ENCODE data around the gene KCNK16. TPM values are rescaled to one million over a fixed set of nuclear protein-coding genes. Genes with fewer than 3 reads are reported as not detected.

KCNK16 gene
- total and polyA plus RNA-seq, 2 donors (not counting 1 experiment from before 2014, with no cell fraction given) = not detected

GRCh38 chr6:39314273-39314795 lies 8.2 kb downstream of the KCNK16 start, which contains the start of gene KCNK17:
TSS of gene KCNK17 (minus strand) at chr6:39314419. CDS start at chr6:39314320, 99 bp downstream.
- peaks cover 24% of the 10 kb centered on the region for H3K4me1 Mint-ChIP-seq

More at GRCh38 chr6:39314273-39314795, 8.2 kb downstream of the KCNK16 start, which contains the start of gene KCNK17:
- H3K9me3 Mint-ChIP-seq (ENCODE audit: insufficient read depth) = no peaks in the 10 kb centered on the region
- H3K36me3 ChIP-seq (replicated peaks in 1 of 2; ENCODE audit: control extremely low read depth in 1 of 2, control insufficient read depth in 1 of 2, extremely low read depth in 1 of 2, insufficient read depth in 2 of 2, low read length in 1 of 2) = no peaks in the 10 kb centered on the region
- H2AFZ ChIP-seq (ENCODE audit: insufficient read depth, low read depth, low read length, poor library complexity, severe bottlenecking) = peak within 1 kb of the TSS; percentile 40
- H3K9ac ChIP-seq (ENCODE audit: low read length) = no peak within 1 kb of the TSS
- intact Hi-C loops (cut with micrococcal nuclease) = no loop called here
- H3K4me3 Mint-ChIP-seq = peak within 1 kb of the TSS; percentile 37
- no peak within 1 kb of the TSS for H3K27ac Mint-ChIP-seq
- peaks cover 21 to 23% of the 10 kb centered on the region in 2 donors for H3K4me1 ChIP-seq (ENCODE audit: control insufficient read depth in 2 of 2, insufficient read depth in 2 of 2, low read length in 2 of 2)
- ATAC-seq (ENCODE audit: low read depth) (no peak), DNase-seq (no peak)
- H3K27ac ChIP-seq (ENCODE audit: low read length in 2 of 2) = no peak within 1 kb of the TSS
- H3K79me2 ChIP-seq (ENCODE audit: control insufficient read depth, insufficient read depth, low read length) = no peaks in the 10 kb centered on the region
- peak within 1 kb of the TSS in 2 of 5 experiments; percentile 9 to 25 for H3K4me3 ChIP-seq (ENCODE audit: control extremely low read depth in 1 of 5, extremely low read depth in 1 of 5, insufficient read depth in 1 of 5, low read depth in 2 of 5, low read length in 4 of 5)
- peaks cover 0 to 9% (median 0%) of the 10 kb centered on the region in 3 donors for H3K9me3 ChIP-seq (ENCODE audit: control extremely low read depth in 1 of 3, control insufficient read depth in 2 of 3, insufficient read depth in 1 of 3, low read length in 2 of 3)
- CTCF ChIA-PET = no interaction called here
- no peak for TF ChIP-seq EZH2 (IDR thresholded peaks at IDR 0.05; ENCODE audit: borderline replicate concordance, insufficient read depth, low read depth, low read length, poor library complexity, severe bottlenecking)
- TF ChIP-seq CTCF (IDR thresholded peaks at IDR 0.05) = no peak
- 3% methylated on average over 28 of the region's 28 CpGs for WGBS (ENCODE audit: insufficient coverage)
- no peaks in the 10 kb centered on the region for H4K20me1 ChIP-seq (ENCODE audit: control insufficient read depth, insufficient read depth, low read length, poor library complexity, severe bottlenecking)
- POLR2A ChIA-PET = no interaction called here
- H3K27me3 Mint-ChIP-seq = peaks cover 41% of the 10 kb centered on the region
- H3K4me2 ChIP-seq (replicated peaks; ENCODE audit: low read depth, low read length, poor library complexity, severe bottlenecking) = peak within 1 kb of the TSS; percentile 72
- peaks cover 0 to 49% (median 23%) of the 10 kb centered on the region in 4 experiments for H3K27me3 ChIP-seq (replicated peaks in 1 of 4; ENCODE audit: control extremely low read depth in 1 of 4, control insufficient read depth in 3 of 4, insufficient read depth in 4 of 4, low read length in 3 of 4)

All from B cell (primary cell).